Mononuclear cell (primary cell): ENCODE data around the gene DNER. TPM values are rescaled to one million over a fixed set of nuclear protein-coding genes. Genes with fewer than 3 reads are reported as not detected.

Source experiments
- H3K27me3 ChIP-seq: 2 replicates; pipeline ENCODE4 v1.6.0; 2011; ENCODE audit warnings: low read length, control low read depth; ENCODE audit not compliant: insufficient read depth
- H3K4me1 ChIP-seq: 2 replicates; pipeline ENCODE4 v1.5.1; 2011; ENCODE audit warnings: mild to moderate bottlenecking, low read length, control low read depth; ENCODE audit not compliant: insufficient read depth
- H3K4me3 ChIP-seq: 2 replicates; pipeline ENCODE4 v1.5.1; 2011; ENCODE audit warnings: mild to moderate bottlenecking, low read length, moderate library complexity
- H3K9me3 ChIP-seq: 2 replicates; pipeline ENCODE4 v1.5.1; 2011; ENCODE audit warnings: low read depth, mild to moderate bottlenecking, control low read depth, low read length
- total RNA-seq: library from RNA; depleted of rRNA; stranded (reverse); fragments of >200 nt; gene quantifications from one replicate; pipeline ENCODE4 v1.2.3, GENCODE V29; 2012

The DNER gene
- total RNA-seq, 1 donor, result 0.21 TPM

DNA sequence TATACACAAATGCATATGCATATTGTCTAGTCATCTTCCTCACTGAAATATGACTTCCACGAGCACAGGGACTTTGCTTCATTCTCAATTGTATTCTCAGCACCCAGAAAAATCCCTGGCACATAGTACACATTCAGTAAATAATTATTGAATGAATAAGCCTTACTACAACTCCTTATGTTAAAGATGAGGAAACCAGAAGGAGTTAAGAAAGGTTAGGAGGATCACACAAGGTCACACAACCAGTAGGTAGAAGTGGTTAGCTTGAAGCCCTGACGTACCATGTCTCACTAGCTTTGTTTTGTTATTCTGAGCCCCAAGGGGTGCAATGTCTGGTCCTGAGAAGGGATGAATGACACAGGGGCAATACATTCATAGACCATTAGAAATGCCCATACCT, 222.3 kb downstream of the DNER start:
- Histone ChIP-seq H3K27me3 (no peaks in the 10 kb centered on the region), H3K4me1 (no peaks in the 10 kb centered on the region), H3K9me3 (no peaks in the 10 kb centered on the region), H3K4me3 (no peak overlapping the region)

DNA sequence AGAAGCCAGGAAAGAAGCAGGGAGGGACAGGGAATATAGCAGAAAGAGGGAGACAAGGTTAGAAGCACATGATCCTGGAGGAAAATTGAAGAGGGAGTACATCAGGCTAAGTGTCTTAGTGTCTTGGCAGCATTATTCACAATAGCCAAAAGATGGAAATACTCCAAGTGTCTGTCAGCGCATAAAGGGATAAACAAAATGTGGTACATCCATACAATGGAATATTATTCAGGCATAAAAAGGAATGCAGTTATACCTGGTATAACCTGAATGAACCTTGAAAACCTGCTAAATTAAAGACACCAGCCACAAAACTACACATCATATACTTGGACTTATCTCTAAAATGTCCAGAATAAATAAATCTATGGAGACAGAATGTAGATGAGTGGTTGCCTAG, 224.2 kb downstream of the DNER start:
- no peaks in the 10 kb centered on the region for H3K9me3 ChIP-seq
- H3K27me3 ChIP-seq, result no peaks in the 10 kb centered on the region
- no peaks in the 10 kb centered on the region for H3K4me1 ChIP-seq
- H3K4me3 ChIP-seq, result no peak overlapping the region

DNA sequence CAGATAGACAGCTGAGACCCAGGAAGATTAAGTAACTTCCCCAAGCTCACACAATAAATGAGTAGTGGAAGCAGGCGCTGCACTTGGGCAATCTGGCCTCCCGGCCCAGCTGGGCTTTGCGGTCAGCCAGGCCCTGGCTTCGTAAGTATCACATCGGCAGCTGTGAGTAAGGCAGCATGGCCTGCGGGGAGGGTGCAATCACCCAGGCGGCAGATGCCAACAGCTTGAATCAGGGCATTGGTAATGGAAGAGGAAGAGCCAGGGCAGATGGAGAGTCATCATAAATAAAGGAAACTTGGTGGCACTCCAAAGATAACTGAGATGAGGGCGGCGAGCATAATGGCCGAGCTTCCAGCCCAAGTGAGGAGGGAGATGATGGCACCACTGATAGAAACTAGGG, 225.3 kb downstream of the DNER start:
- Histone ChIP-seq H3K27me3 (no peaks in the 10 kb centered on the region), H3K4me3 (no peak overlapping the region), H3K9me3 (no peaks in the 10 kb centered on the region)

DNA sequence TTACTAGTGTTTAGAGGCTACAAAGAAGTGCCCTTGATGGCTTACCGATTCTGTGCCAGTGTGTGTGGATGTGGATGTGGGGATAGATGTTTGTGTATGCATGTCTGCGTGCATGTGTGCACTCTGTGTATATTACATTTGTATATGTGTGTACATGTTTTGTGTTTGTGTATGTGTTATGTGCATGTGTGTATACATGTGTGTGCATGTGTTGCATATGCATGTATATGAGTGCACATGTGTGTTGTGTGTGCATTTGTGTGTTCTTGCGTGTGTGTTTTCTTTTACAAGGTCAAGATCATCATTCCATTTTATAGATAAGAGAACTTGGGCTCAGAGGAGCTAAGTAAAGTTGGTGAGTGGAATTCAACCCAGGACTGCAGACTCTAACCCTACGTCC, 226.1 kb downstream of the DNER start:
- H3K4me1 ChIP-seq, result no peaks in the 10 kb centered on the region
- no peaks in the 10 kb centered on the region for H3K27me3 ChIP-seq
- no peak overlapping the region for H3K4me3 ChIP-seq
- no peaks in the 10 kb centered on the region for H3K9me3 ChIP-seq

More for the DNA sequence above, 225.3 kb downstream of the DNER start:
- H3K4me1 ChIP-seq, result no peaks in the 10 kb centered on the region

DNA sequence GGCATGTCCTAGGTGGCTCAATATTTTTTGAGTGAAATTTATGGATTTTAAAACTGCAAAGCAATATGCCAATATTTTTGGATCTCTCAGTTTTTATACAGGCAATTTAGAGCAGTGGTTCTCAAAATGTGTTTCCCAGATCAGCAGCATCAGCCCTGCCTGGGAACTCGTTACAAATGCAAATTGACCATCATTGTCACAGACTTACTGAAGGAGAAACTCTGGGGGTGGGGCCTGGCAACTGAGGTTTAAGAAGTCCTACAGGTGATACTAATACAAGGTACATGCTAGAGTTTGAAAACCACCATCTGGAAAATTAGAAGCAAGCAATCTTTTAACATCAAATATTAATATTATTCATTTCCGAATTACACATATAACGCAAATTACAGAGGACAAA, 227.7 kb downstream of the DNER start:
- Histone ChIP-seq H3K27me3 (no peaks in the 10 kb centered on the region), H3K4me1 (no peaks in the 10 kb centered on the region), H3K4me3 (no peak overlapping the region), H3K9me3 (no peaks in the 10 kb centered on the region)

DNA sequence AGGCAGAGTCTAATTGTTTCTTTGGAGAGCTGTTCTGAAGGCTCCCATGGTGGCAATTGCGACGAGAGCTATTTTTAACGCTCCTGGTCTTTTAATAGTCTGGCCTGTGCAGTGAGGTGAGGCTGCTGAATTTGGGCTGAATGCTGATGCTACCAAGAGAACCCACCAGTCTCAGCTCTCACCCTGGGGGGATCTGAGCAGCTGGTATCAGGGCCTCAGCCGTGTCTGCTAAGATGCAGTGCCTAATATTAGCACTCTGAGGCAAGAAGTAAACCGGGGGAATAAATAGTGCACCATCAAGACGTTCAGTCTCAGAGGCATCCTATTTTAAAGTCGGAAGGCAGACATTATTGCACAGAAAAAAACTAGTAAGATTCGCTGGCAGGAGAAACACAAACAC, 228.5 kb downstream of the DNER start:
- Histone ChIP-seq H3K27me3 (no peaks in the 10 kb centered on the region), H3K4me3 (no peak overlapping the region), H3K4me1 (no peaks in the 10 kb centered on the region), H3K9me3 (no peaks in the 10 kb centered on the region)

DNA sequence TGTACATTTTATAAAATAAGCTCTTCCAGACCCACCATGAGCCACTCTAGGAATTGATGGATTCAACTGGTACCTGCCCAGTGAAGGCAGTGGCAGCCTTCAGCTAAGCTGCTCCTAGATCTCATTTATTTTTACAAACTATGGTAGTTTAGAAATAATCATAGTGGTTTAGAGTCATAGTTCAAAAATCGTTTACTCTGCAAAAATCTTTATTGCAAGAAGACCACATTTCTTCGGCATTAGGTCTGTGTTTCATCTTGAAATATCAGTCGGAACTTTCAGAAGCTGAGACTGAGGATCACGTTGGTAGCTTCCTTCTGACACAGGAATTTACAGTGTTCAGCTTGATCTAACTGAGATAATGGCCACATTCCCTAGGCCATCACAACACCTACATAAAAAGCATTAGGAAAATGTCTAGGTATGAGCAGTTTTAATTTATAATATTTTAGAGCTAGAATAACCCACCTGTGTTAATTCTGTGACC, 237.0 kb downstream of the DNER start:
- no peaks in the 10 kb centered on the region for H3K9me3 ChIP-seq
- H3K4me1 ChIP-seq, result no peaks in the 10 kb centered on the region
- H3K4me3 ChIP-seq, result no peak overlapping the region
- no peaks in the 10 kb centered on the region for H3K27me3 ChIP-seq

DNA sequence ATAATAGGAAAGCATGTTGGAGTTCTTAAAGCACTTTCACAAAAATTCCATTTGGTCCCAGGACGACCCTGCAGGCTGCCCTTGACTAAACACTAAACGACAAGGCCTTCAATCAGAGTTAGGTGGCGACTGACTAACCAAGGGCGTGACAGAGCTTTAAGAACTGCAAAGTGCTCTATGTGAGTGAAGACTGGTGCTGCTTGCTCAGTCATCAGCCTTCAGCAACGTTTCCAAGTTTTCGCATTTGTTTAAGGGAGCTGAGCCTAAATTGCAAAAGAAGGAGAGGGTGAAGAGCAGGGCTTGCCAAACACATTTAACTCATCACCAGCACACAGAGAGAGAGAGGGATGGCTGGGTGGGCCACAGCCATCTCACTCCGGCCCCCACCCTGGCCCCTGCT, 238.6 kb downstream of the DNER start:
- H3K9me3 ChIP-seq, result no peaks in the 10 kb centered on the region
- H3K4me1 ChIP-seq, result no peaks in the 10 kb centered on the region

DNA sequence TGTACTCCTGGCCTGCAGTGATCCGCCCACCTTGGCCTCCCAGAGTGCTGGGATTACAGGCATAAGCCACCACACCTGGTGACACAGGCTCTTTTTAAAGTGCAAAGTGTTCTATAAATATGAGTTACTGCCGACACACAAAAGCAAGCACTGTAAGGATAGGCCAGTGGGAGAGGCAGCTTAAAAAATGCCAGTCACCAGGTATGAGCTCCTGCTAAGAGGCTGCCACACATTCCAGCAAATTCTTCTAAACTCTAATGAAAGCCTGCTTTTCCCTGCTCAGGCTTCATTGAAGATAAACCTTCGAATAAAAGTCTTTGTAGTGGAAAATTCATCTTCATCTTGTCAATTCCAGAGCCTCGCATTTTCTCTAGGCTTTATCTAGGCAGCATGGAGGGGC, 240.2 kb downstream of the DNER start:
- H3K27me3 ChIP-seq, result no peaks in the 10 kb centered on the region
- H3K9me3 ChIP-seq, result no peaks in the 10 kb centered on the region
- no peaks in the 10 kb centered on the region for H3K4me1 ChIP-seq
- no peak overlapping the region for H3K4me3 ChIP-seq

More for the DNA sequence above, 238.6 kb downstream of the DNER start:
- no peaks in the 10 kb centered on the region for H3K27me3 ChIP-seq
- no peak overlapping the region for H3K4me3 ChIP-seq

DNA sequence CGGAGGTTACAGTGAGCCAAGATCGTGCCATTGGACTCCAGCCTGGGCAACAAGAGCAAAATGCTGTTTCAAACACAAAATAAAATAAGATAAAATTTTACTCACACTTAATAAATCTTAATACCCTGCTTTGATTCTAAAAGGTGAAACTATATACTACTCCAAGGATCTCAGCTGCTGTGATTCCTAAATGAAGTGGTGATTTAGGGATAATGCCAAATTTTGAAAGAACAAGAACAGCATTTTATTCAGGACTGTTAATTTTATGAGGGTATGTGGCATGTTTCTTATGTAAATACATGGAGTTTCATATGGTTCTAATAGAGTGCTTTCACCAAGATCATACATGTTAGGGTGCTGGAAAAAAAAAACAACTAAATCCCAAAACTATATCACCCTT, 243.6 kb downstream of the DNER start:
- Histone ChIP-seq H3K4me1 (no peaks in the 10 kb centered on the region), H3K4me3 (no peak overlapping the region), H3K27me3 (no peaks in the 10 kb centered on the region), H3K9me3 (no peaks in the 10 kb centered on the region)

DNA sequence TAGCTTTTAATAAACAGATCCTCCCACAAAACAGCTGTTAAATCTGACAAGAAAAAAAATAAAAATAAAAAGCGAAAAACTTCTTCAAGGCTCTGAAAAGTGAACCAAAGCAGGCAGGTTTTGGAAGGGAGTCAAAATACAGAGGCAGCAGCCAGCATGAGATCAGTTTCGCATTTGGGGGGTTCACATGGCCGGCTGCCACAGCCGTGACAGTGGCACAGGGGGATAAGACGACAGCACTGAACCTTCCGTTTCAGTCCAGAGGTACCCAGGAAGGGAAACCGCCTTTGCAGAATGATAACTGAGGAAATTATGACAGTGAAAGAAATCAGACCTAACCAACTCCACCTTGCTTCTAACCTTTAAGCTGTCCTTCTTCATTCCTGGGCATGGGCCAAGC, 246.6 kb downstream of the DNER start:
- Histone ChIP-seq H3K27me3 (no peaks in the 10 kb centered on the region), H3K4me3 (no peak overlapping the region), H3K4me1 (no peaks in the 10 kb centered on the region), H3K9me3 (no peaks in the 10 kb centered on the region)

DNA sequence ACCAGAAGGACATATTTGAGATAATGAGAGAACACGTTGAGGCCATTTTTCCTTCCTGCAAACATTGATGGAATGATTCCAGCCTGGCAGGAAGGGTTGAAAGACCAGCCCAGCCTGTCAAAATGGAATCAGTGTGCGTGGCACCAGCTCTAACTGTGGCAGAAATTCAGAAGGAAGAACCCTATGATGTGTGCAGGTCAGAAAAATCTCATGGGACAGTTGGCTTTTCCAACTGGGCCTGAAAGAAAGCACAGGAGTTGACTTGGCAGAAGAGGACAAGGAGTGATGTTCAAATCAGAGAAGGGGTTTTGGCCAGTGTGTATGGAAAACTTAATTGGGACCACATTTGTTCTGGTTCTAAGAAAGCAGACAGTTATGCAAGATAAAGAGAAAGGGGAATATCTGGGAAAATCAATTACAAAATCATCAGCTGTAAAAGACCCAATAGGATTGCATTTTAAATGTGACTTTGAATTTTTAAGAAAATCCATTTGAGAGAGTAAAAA, 250.5 kb downstream of the DNER start:
- Histone ChIP-seq H3K4me3 (no peak overlapping the region), H3K9me3 (no peaks in the 10 kb centered on the region), H3K27me3 (no peaks in the 10 kb centered on the region), H3K4me1 (no peaks in the 10 kb centered on the region)

DNA sequence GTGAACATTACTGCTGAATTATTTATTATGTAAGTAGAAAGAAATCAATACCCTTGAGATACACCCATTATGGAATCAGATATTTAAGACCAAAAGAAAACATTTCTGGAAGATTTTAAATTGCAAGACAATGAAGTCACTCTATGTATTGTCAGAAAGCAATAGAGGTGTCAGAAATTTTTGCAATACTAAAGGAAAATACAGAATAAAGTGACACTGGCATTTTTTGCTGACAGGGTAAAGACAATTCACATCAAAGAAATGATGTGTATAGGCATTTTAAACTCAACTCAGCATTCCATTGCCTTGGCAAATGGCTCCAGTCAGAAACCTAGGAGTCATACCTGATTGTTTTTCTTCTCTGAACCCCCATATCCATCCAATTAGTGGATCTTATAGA, 252.2 kb downstream of the DNER start:
- Histone ChIP-seq H3K4me3 (no peak overlapping the region), H3K27me3 (no peaks in the 10 kb centered on the region), H3K9me3 (no peaks in the 10 kb centered on the region), H3K4me1 (no peaks in the 10 kb centered on the region)

DNA sequence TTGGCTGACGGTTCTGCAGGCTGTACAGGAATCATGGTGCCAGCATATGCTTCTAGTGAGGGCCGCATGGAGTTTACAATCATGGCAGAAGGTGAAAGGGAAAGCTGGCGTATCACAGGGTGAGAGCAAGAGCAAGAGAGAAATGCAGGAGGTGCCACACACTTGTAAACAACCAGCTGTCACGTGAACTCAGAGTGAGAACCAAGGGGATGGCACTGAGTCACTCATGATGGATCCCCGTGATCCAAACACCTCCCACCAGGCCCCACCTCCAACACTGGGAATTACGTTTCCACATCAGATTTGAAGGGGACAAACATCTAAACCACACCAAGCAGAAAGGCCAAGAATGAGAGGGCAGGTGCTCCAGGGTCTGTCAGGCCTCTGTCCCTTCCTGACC, 258.3 kb downstream of the DNER start:
- H3K9me3 ChIP-seq, result no peaks in the 10 kb centered on the region
- H3K27me3 ChIP-seq, result no peaks in the 10 kb centered on the region
- no peak overlapping the region for H3K4me3 ChIP-seq
- no peaks in the 10 kb centered on the region for H3K4me1 ChIP-seq

DNA sequence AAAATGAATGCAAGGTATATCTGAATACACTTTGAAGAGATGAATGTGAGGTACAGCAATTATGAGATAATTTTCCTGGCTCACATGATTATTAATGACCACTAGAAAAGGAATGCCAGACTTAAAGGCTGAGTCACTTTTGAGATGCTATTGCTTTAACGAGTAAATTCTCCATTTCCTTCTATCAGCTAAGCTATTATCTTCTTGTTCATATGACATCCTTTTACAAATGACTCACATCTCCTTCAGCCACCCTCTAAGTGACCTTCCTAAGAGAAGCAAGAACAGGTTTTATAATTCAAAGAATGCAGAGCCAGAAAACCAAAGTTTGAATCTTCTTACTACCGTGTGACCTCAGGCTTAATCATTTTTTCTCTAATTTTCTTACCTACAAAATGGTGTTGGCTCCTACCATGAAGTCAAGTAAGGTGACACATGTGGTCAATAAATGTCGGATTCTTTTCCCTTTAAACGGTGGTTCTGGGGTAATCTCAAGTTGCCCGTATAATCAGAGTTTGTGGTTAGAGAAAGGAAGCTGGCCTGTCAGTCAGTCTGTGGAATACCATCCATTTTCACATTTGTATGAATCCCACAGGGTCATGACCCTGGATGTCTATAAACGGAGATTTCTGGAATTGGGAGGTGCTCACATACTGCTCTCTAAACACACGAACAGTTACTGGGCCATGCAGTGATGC, 259.3 kb downstream of the DNER start:
- Histone ChIP-seq H3K9me3 (no peaks in the 10 kb centered on the region), H3K4me3 (no peak overlapping the region), H3K4me1 (no peaks in the 10 kb centered on the region), H3K27me3 (no peaks in the 10 kb centered on the region)

DNA sequence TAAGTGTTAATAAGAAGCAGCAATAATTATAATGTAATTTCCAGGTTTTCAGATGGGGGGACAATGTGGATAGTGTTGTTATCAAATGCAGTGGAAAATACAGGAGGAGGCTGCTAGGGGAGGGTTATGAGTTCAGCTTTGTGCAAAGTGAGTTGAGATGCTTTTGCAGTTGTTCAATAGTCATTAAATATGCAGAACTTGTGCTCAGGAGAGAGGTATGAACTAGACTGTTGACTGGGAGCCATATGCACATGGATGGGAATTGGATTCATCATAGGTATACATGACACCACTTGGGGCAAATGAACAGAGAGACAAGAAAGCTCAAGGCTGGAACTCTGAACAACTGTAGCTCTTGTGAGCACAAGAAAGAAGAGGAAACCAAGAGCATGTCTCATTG, 261.1 kb downstream of the DNER start:
- H3K4me3 ChIP-seq, result no peak overlapping the region
- no peaks in the 10 kb centered on the region for H3K9me3 ChIP-seq
- H3K27me3 ChIP-seq, result no peaks in the 10 kb centered on the region
- H3K4me1 ChIP-seq, result no peaks in the 10 kb centered on the region
